Right lobe of liver (tissue), 4 donors: Measurements from ENCODE around the gene AKR1C4.

ENCODE experiments used
- CTCF ChIP-seq, 4 donors: fragments of 200-600 bp in 3 of 4; fragments of 450-650 bp in 1 of 4; IDR thresholded peaks; one replicate each; pipeline versions ENCODE4 v1.5.1 to v1.8.0; 2016 to 2022; ENCODE audit warnings: antibody characterized with exemption in 4 of 4, mild to moderate bottlenecking in 2 of 4
- POLR2A ChIP-seq: fragments of 450-650 bp; IDR thresholded peaks from one replicate; pipeline ENCODE4 v1.6.1; 2017; ENCODE audit warnings: antibody characterized with exemption, mild to moderate bottlenecking
- donor health status: DM: no; HTN: no; CAD: no.
- donor health status: DM: no; HTN: no; CAD: no.
- donor health status: DM: no; HTN: yes; CAD: no.

- TF ChIP-seq CTCF (IDR thresholded peaks at IDR 0.05), result no peak
- TF ChIP-seq POLR2A, result no peak
Observed at GRCh38 chr10:5259132-5259951, 62.7 kb downstream of the AKR1C4 start.
